ENCODE results near the gene PSMA2. TPM values are rescaled to one million over a fixed set of nuclear protein-coding genes. Genes with fewer than 3 reads are reported as not detected.

The PSMA2 gene
- total RNA-seq (116 TPM), polyA plus RNA-seq (ENCODE audit: insufficient read depth in 1 of 8, insufficient read length in 8 of 8, low replicate concordance in 1 of 8) (100 to 1,000 TPM; 108 to 136 (median 124) TPM)
- long read RNA-seq, donor 1, transcript PSMA2-201 (8 exons, 1,487 nt): major isoform, 33 of 54 reads
- long read RNA-seq, donor 1, partial matches to known transcripts: 21 of 54 reads
- long read RNA-seq, donor 1, other reads (novel, unspliced or antisense): 0 of 54 reads
- long read RNA-seq, donor 2, transcript PSMA2-201 (8 exons, 1,487 nt): major isoform, 26 of 26 reads
- long read RNA-seq, donor 2, partial matches to known transcripts: 0 of 26 reads
- long read RNA-seq, donor 2, other reads (novel, unspliced or antisense): 0 of 26 reads
- long read RNA-seq, donor 3, transcript PSMA2-201 (8 exons, 1,487 nt): major isoform, 76 of 100 reads
- long read RNA-seq, donor 3, partial matches to known transcripts: 24 of 100 reads
- long read RNA-seq, donor 3, other reads (novel, unspliced or antisense): 0 of 100 reads
- long read RNA-seq, donor 4, transcript PSMA2-201 (8 exons, 1,487 nt): major isoform, 107 of 154 reads
- long read RNA-seq, donor 4, partial matches to known transcripts: 13 of 154 reads
- long read RNA-seq, donor 4, other reads (novel, unspliced or antisense): 34 of 154 reads
- long read RNA-seq, donor 5, transcript PSMA2-201 (8 exons, 1,487 nt): major isoform, 272 of 391 reads
- long read RNA-seq, donor 5, partial matches to known transcripts: 118 of 391 reads
- long read RNA-seq, donor 5, other reads (novel, unspliced or antisense): 0 of 391 reads
- long read RNA-seq, donor 6, transcript PSMA2-201 (8 exons, 1,487 nt): major isoform, 314 of 400 reads
- long read RNA-seq, donor 6, partial matches to known transcripts: 83 of 400 reads
- long read RNA-seq, donor 6, other reads (novel, unspliced or antisense): 0 of 400 reads
- long read RNA-seq, donor 7, transcript PSMA2-201 (8 exons, 1,487 nt): major isoform, 204 of 304 reads
- long read RNA-seq, donor 7, partial matches to known transcripts: 99 of 304 reads
- long read RNA-seq, donor 7, other reads (novel, unspliced or antisense): 0 of 304 reads
- long read RNA-seq, donor 8, transcript PSMA2-201 (8 exons, 1,487 nt): major isoform, 129 of 160 reads
- long read RNA-seq, donor 8, partial matches to known transcripts: 30 of 160 reads
- long read RNA-seq, donor 8, other reads (novel, unspliced or antisense): 0 of 160 reads
- long read RNA-seq, donor 9, transcript PSMA2-201 (8 exons, 1,487 nt): major isoform, 125 of 184 reads
- long read RNA-seq, donor 9, partial matches to known transcripts: 57 of 184 reads
- long read RNA-seq, donor 9, other reads (novel, unspliced or antisense): 0 of 184 reads
- long read RNA-seq, donor 10, transcript PSMA2-201 (8 exons, 1,487 nt): major isoform, 209 of 289 reads
- long read RNA-seq, donor 10, partial matches to known transcripts: 79 of 289 reads
- long read RNA-seq, donor 10, other reads (novel, unspliced or antisense): 0 of 289 reads
- long read RNA-seq, donor 11, transcript PSMA2-201 (8 exons, 1,487 nt): major isoform, 111 of 165 reads
- long read RNA-seq, donor 11, partial matches to known transcripts: 53 of 165 reads
- long read RNA-seq, donor 11, other reads (novel, unspliced or antisense): 0 of 165 reads

DNA sequence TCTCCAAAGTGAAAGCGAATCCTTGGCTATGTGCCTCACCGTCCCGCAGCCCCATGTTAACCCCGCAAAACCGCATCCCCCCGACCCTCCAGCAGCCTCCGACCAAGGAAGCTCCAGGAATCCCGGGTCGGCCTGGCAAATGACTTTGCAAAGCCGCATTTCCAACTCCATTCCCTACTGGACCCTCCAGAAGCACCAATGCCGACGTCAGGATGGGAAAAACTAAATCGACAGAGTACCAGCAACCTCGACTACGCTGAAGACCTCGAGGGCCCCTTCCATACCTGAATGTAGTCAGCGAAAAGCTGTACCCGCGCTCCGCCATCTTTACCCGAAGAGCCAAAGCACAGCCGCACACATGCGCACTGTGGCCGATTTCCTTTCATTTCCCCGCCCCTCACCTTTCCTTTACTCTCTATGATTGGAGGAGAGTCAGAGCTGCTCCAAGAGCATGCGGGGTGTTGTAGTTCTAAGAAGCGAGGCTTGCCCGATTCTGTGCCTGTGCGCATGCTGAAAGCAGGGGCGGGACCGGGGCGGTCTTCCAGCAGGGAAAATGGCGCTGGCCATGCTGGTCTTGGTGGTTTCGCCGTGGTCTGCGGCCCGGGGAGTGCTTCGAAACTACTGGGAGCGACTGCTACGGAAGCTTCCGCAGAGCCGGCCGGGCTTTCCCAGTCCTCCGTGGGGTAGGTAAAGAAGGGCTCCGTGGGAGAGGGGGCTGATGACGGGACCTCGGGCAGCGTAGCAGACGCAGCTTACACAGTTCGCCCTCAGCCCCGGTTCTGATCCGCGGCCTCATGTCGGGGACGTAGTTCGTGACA lies at the start of gene PSMA2, which contains the start of gene MRPL32:
Gene PSMA2, minus strand, starts transcription at position 341 of the 818 bp plus-strand sequence. Its CDS starts 16 bp downstream, at position 325.
Gene MRPL32, plus strand, starts transcription at position 543 of the 818 bp plus-strand sequence. Its CDS starts 11 bp downstream, at position 554.
- WGBS (ENCODE audit: insufficient coverage): 0% methylated on average over 42 of the region's 56 CpGs
- H3K36me3 ChIP-seq (ENCODE audit: control insufficient read depth, insufficient read depth, low read length): peaks cover 8% of the 10 kb centered on the region
- H3K4me1 ChIP-seq (ENCODE audit: control insufficient read depth, insufficient read depth, low read length): peaks cover 15% of the 10 kb centered on the region
- H3K27me3 ChIP-seq (ENCODE audit: control insufficient read depth, insufficient read depth, low read length): no peaks in the 10 kb centered on the region
- peak within 1 kb of the TSS; percentile 89 for H3K27ac ChIP-seq (ENCODE audit: low read length)
- DNase-seq: peak; percentile 99
- H3K4me3 ChIP-seq (ENCODE audit: low read length): peak within 1 kb of the TSS; percentile 62
- no peaks in the 10 kb centered on the region for H3K9me3 ChIP-seq (replicated peaks; ENCODE audit: control insufficient read depth, low read depth, low read length)

DNA sequence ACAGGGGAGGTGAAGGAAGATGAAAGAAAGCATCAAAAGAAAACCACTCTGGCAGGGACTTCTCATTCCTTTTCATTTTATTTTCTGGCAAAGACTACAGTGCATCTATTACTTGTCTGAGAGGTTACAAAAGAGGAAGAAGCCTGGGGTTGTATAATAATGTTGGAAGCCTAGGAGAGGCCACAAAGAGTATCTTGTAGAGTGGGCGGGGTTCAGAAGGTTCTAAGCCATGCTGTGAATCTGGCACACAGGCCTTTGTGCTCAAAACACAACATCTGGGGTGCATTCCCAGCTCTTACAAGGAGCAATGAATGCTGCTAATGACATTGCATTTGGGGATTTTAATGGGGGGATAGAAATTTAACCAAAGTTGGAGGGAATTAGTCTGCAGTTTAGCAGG lies 49.6 kb upstream of the PSMA2 start:
- no peaks in the 10 kb centered on the region for H3K27me3 ChIP-seq (ENCODE audit: control insufficient read depth, insufficient read depth, low read length)
- 100% methylated on average over 1 of the region's 1 CpG for WGBS (ENCODE audit: insufficient coverage)
- DNase-seq: no peak

GRCh38 chr7:42980514-42980913 lies 48.5 kb upstream of the PSMA2 start:
- Histone ChIP-seq H3K36me3 (ENCODE audit: control insufficient read depth, insufficient read depth, low read length) (no peaks in the 10 kb centered on the region), H3K9me3 (replicated peaks; ENCODE audit: control insufficient read depth, low read depth, low read length) (peaks cover 3% of the 10 kb centered on the region), H3K27ac (ENCODE audit: low read length) (no peak overlapping the region), H3K4me3 (ENCODE audit: low read length) (no peak overlapping the region), H3K27me3 (ENCODE audit: control insufficient read depth, insufficient read depth, low read length) (no peaks in the 10 kb centered on the region), H3K4me1 (ENCODE audit: control insufficient read depth, insufficient read depth, low read length) (no peaks in the 10 kb centered on the region)
- 67% methylated on average over 2 of the region's 3 CpGs for WGBS (ENCODE audit: insufficient coverage)
- no peak for DNase-seq

More for the DNA sequence above, 49.6 kb upstream of the PSMA2 start:
- H3K9me3 ChIP-seq (replicated peaks; ENCODE audit: control insufficient read depth, low read depth, low read length): peaks cover 3% of the 10 kb centered on the region
- no peak overlapping the region for H3K27ac ChIP-seq (ENCODE audit: low read length)
- H3K4me1 ChIP-seq (ENCODE audit: control insufficient read depth, insufficient read depth, low read length): no peaks in the 10 kb centered on the region
- no peaks in the 10 kb centered on the region for H3K36me3 ChIP-seq (ENCODE audit: control insufficient read depth, insufficient read depth, low read length)
- no peak overlapping the region for H3K4me3 ChIP-seq (ENCODE audit: low read length)

DNA sequence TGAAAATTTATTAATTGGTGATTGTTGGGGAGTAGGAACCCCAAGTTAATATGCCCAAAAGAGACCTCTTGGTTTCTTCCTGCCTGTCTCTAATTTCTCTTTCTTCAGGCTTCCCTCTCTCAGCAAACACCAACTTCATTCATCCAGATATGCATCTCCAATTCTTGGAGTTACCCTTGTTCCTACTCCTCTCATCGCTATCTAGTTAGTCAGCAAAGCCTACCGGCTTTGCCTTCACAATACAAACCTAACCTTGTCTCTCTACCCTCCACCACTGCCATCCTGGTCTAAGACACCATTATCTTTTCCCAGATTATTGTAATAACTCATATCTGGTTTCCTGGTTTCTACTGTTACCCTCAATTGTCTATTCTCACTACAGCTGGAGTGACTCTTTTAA lies 48.1 kb upstream of the PSMA2 start:
- DNase-seq: no peak
- Histone ChIP-seq H3K9me3 (replicated peaks; ENCODE audit: control insufficient read depth, low read depth, low read length) (peaks cover 3% of the 10 kb centered on the region), H3K4me3 (ENCODE audit: low read length) (no peak overlapping the region), H3K27me3 (ENCODE audit: control insufficient read depth, insufficient read depth, low read length) (no peaks in the 10 kb centered on the region), H3K4me1 (ENCODE audit: control insufficient read depth, insufficient read depth, low read length) (no peaks in the 10 kb centered on the region), H3K27ac (ENCODE audit: low read length) (no peak overlapping the region), H3K36me3 (ENCODE audit: control insufficient read depth, insufficient read depth, low read length) (no peaks in the 10 kb centered on the region)
- WGBS (ENCODE audit: insufficient coverage): 92% methylated on average over 2 of the region's 2 CpGs

GRCh38 chr7:42978496-42978895 lies 46.5 kb upstream of the PSMA2 start:
- DNase-seq: peak; percentile 4
- Histone ChIP-seq H3K4me1 (ENCODE audit: control insufficient read depth, insufficient read depth, low read length) (no peaks in the 10 kb centered on the region), H3K27ac (ENCODE audit: low read length) (no peak overlapping the region), H3K27me3 (ENCODE audit: control insufficient read depth, insufficient read depth, low read length) (no peaks in the 10 kb centered on the region), H3K9me3 (replicated peaks; ENCODE audit: control insufficient read depth, low read depth, low read length) (no peaks in the 10 kb centered on the region), H3K36me3 (ENCODE audit: control insufficient read depth, insufficient read depth, low read length) (no peaks in the 10 kb centered on the region), H3K4me3 (ENCODE audit: low read length) (no peak overlapping the region)

GRCh38 chr7:42976371-42976770 lies 44.4 kb upstream of the PSMA2 start:
- no peak for DNase-seq
- Histone ChIP-seq H3K27me3 (ENCODE audit: control insufficient read depth, insufficient read depth, low read length) (no peaks in the 10 kb centered on the region), H3K27ac (ENCODE audit: low read length) (no peak overlapping the region), H3K4me1 (ENCODE audit: control insufficient read depth, insufficient read depth, low read length) (peaks cover 7% of the 10 kb centered on the region), H3K9me3 (replicated peaks; ENCODE audit: control insufficient read depth, low read depth, low read length) (no peaks in the 10 kb centered on the region), H3K36me3 (ENCODE audit: control insufficient read depth, insufficient read depth, low read length) (no peaks in the 10 kb centered on the region), H3K4me3 (ENCODE audit: low read length) (no peak overlapping the region)
- WGBS (ENCODE audit: insufficient coverage): no CpG with 5 or more reads among the region's 3 CpGs

DNA sequence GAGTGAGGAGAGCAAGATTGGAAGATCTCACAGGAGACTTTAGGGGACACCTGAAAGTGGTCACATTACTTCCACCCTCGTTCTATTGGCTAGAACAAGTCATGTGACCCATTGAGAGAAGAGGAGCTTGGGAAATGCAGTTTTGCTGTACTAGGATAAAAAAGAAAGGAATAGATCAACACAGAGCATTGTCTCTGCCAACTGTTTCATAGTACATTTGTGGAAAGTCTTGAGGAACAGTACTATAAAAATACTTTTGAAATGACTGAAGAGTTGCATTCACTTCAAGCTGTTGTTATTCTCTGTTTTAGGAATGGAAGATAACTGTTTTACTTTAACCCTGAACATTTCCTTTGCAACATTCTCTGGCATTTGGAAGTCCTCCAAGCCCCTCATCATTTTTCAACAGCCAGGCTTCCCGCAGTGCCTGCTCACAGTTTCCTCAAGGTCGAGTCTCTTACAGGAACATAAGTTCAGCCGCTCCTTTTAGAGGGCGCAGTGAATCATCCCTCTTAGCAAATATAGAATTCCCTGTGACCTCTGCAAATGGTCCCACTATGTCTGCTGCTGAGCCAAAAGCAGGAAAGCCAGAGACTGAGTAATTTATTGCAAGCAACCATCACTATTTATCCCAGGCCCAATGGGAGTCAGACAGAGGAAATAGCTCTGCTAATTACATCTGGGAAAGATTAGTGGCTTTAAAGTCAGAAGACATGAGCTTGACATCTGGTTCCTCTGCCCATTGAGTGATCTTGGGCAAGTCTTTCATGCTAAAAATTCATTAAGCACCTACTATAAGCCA lies 40.9 kb upstream of the PSMA2 start:
- Histone ChIP-seq H3K4me1 (ENCODE audit: control insufficient read depth, insufficient read depth, low read length) (peaks cover 7% of the 10 kb centered on the region), H3K27me3 (ENCODE audit: control insufficient read depth, insufficient read depth, low read length) (no peaks in the 10 kb centered on the region), H3K36me3 (ENCODE audit: control insufficient read depth, insufficient read depth, low read length) (no peaks in the 10 kb centered on the region), H3K9me3 (replicated peaks; ENCODE audit: control insufficient read depth, low read depth, low read length) (no peaks in the 10 kb centered on the region), H3K4me3 (ENCODE audit: low read length) (no peak overlapping the region), H3K27ac (ENCODE audit: low read length) (peak overlapping the region; percentile 15)
- peak; percentile 87 for DNase-seq
- WGBS (ENCODE audit: insufficient coverage): 19% methylated on average over 2 of the region's 5 CpGs

DNA sequence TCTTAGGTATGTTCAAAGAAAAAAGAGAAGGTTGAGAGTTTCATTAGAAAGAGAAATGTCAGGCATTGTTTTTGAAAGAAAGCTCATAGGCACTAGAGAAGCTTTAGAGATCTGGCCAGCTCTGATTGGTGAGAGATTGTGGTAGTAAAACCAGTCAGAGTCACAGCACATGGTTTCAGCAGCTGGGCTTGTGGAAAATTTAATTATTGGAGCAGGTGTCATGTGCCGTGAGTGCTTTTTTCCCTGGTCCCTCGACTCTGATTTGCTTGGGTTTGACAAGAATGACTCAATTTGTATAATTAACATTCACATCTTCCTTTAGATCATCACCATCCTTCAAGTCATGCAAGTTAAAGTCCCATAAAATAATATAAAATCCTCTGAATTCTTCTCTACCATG lies 35.4 kb upstream of the PSMA2 start:
- no peak for DNase-seq
- Histone ChIP-seq H3K36me3 (ENCODE audit: control insufficient read depth, insufficient read depth, low read length) (no peaks in the 10 kb centered on the region), H3K4me3 (ENCODE audit: low read length) (no peak overlapping the region), H3K4me1 (ENCODE audit: control insufficient read depth, insufficient read depth, low read length) (no peaks in the 10 kb centered on the region), H3K27me3 (ENCODE audit: control insufficient read depth, insufficient read depth, low read length) (no peaks in the 10 kb centered on the region), H3K27ac (ENCODE audit: low read length) (no peak overlapping the region), H3K9me3 (replicated peaks; ENCODE audit: control insufficient read depth, low read depth, low read length) (no peaks in the 10 kb centered on the region)
- no CpG with 5 or more reads among the region's 2 CpGs for WGBS (ENCODE audit: insufficient coverage)

Measured in muscle of leg (tissue), 16 donors.